Mucosa of descending colon (tissue), 3 donors: Measurements from ENCODE around the gene SCYL1. TPM values are rescaled to one million over a fixed set of nuclear protein-coding genes. Genes with fewer than 3 reads are reported as not detected.

Source experiments
- ATAC-seq: fragments of 200-7000 bp; cut with Tn5 transposase; one replicate; pipeline ENCODE4 v1.9.1; 2020; ENCODE audit warnings: mild to moderate bottlenecking, moderate library complexity
- DNase-seq, 3 donors: peaks; one replicate each; pipeline ENCODE4 v3.0.0-alpha.2; 2020
- H3K36me3 ChIP-seq: fragments of 200-600 bp; one replicate; pipeline ENCODE4 v1.8.0; 2021; ENCODE audit warnings: low read depth, mild to moderate bottlenecking
- H3K4me1 ChIP-seq: fragments of 200-600 bp; one replicate; pipeline ENCODE4 v1.8.0; 2021; ENCODE audit warnings: low read depth, mild to moderate bottlenecking
- H3K4me3 ChIP-seq: fragments of 200-600 bp; one replicate; pipeline ENCODE4 v1.8.0; 2021; ENCODE audit warnings: mild to moderate bottlenecking
- H3K9me3 ChIP-seq: fragments of 200-600 bp; one replicate; pipeline ENCODE4 v1.8.0; 2021; ENCODE audit warnings: mild to moderate bottlenecking
- intact Hi-C, 2 donors: fragments of 100-400 bp; cut with DNase I in 1 of 2; cut with micrococcal nuclease in 1 of 2; formaldehyde crosslinking; loops; one replicate each; pipeline versions ENCODE4 v1.11.0 to v1.11.1; 2022; cut with DNase I, micrococcal nuclease
- total RNA-seq, 3 donors: library from RNA; stranded (reverse); fragmentation: NEBNext Ultra II Directional in 2 of 3; extraction: Animal tissue kit (Norgen Biotek cat#: 25700) in 2 of 3; gene quantifications; one replicate each; pipeline versions ENCODE4 v1.2.1 to v1.2.4, GENCODE V29; 2021 to 2023
- TF ChIP-seq, protein P1 (sequence below): fragments of 200-600 bp; IDR thresholded peaks from one replicate; pipeline ENCODE4 v1.8.0; 2022; ENCODE audit warnings: antibody characterized with exemption, mild to moderate bottlenecking
- donor health status: DM: no; HTN: no; CAD: no; lungs with moderate emphysema.
- donor health status: DM: no; HTN: no; CAD: no.
- donor health status: DM: no; HTN: yes; CAD: no.

Gene SCYL1
- total RNA-seq, 3 donors from 2014 or later, result 60.1 to 77.4 (median 60.3) TPM

DNA sequence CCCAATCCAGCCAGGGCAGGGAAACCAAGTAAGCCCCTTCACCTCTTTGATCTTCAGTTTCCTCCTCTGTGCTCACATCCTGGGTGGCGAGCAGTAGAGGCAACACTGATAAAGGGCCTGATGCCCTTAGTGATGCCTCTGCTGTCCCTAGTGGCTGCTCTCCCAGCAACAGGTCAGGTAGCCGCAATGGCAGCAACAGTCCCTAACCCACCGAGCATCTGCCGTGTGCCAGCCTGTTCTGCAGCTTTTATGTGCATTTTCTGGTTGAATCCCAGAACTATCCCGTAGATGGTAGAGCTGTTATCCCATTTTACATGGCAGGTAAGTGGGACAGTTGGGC, 5.2 kb downstream of the SCYL1 start:
- TF ChIP-seq, protein P1, sequence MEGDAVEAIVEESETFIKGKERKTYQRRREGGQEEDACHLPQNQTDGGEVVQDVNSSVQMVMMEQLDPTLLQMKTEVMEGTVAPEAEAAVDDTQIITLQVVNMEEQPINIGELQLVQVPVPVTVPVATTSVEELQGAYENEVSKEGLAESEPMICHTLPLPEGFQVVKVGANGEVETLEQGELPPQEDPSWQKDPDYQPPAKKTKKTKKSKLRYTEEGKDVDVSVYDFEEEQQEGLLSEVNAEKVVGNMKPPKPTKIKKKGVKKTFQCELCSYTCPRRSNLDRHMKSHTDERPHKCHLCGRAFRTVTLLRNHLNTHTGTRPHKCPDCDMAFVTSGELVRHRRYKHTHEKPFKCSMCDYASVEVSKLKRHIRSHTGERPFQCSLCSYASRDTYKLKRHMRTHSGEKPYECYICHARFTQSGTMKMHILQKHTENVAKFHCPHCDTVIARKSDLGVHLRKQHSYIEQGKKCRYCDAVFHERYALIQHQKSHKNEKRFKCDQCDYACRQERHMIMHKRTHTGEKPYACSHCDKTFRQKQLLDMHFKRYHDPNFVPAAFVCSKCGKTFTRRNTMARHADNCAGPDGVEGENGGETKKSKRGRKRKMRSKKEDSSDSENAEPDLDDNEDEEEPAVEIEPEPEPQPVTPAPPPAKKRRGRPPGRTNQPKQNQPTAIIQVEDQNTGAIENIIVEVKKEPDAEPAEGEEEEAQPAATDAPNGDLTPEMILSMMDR, result no peak
- intact Hi-C loops, result loop anchor here in 1 of 2 donors (10.0 kb wide), 1 partner anchor 65 kb away; the partner anchor contains the start of gene KCNK7
- DNase-seq (no peak), ATAC-seq (peak; percentile 12)
- Histone ChIP-seq H3K36me3 (peaks cover 12% of the 10 kb centered on the region), H3K9me3 (no peaks in the 10 kb centered on the region), H3K4me3 (no peak overlapping the region), H3K4me1 (peaks cover 12% of the 10 kb centered on the region)

DNA sequence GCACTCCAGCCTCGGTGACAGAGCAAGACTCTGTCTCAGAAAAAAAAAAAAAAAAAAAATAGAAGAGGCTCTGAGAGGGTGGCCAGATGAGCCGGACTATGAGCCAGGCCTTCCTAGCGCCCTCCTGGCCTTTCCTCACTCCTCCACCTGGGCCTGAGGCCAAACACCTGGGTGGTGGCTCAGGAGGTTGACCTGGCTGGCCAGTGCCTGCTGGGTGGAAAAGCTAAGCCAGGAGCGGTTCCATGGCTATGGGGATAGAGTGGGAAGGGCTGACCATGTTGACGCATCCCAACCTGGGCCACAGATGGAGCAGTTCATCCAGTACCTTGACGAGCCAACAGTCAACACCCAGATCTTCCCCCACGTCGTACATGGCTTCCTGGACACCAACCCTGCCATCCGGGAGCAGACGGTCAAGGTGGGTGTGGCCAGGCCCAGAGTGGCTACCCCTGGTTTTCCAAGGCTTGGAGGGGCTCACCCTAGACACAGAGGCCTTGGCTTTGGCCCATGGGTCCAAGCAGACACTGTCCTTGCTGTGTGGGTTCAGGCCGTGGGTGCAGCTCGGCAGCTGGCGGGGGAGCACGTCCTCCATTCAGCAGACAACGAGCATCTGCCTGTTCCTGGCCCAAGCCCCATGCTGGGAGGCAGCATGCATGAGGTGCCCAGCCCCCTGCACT, 7.6 kb downstream of the SCYL1 start:
- TF ChIP-seq, protein P1, result no peak
- Histone ChIP-seq H3K9me3 (no peaks in the 10 kb centered on the region), H3K36me3 (peaks cover 12% of the 10 kb centered on the region), H3K4me3 (no peak overlapping the region), H3K4me1 (no peaks in the 10 kb centered on the region)
- intact Hi-C loops, result loop anchor here in 1 of 2 donors (10.0 kb wide), 1 partner anchor 62 kb away; the partner anchor contains the start of gene KCNK7
- no peak for ATAC-seq
- DNase-seq, result no peak

DNA sequence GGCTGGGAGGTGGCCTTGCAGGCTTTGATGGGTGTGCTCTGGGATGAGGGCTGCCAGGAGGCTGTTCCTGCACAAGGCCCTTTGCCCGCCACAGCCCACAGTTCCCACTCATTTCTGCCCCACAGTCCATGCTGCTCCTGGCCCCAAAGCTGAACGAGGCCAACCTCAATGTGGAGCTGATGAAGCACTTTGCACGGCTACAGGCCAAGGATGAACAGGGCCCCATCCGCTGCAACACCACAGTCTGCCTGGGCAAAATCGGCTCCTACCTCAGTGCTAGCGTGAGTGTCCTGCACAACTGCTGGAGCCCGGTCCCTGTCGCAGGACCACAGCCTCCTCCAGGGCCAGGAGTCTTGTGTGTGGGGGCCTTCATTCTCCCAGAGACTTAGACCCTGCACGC, 10.2 kb downstream of the SCYL1 start:
- no peak for ATAC-seq
- H3K36me3 ChIP-seq, result peaks cover 12% of the 10 kb centered on the region
- TF ChIP-seq, protein P1, result no peak
- H3K4me1 ChIP-seq, result peaks cover 8% of the 10 kb centered on the region
- H3K9me3 ChIP-seq, result no peaks in the 10 kb centered on the region
- no peak overlapping the region for H3K4me3 ChIP-seq
- no peak for DNase-seq
- intact Hi-C loops, result loop anchor here in 1 of 2 donors (10.0 kb wide), 1 partner anchor 60 kb away; the partner anchor contains the start of gene KCNK7

DNA sequence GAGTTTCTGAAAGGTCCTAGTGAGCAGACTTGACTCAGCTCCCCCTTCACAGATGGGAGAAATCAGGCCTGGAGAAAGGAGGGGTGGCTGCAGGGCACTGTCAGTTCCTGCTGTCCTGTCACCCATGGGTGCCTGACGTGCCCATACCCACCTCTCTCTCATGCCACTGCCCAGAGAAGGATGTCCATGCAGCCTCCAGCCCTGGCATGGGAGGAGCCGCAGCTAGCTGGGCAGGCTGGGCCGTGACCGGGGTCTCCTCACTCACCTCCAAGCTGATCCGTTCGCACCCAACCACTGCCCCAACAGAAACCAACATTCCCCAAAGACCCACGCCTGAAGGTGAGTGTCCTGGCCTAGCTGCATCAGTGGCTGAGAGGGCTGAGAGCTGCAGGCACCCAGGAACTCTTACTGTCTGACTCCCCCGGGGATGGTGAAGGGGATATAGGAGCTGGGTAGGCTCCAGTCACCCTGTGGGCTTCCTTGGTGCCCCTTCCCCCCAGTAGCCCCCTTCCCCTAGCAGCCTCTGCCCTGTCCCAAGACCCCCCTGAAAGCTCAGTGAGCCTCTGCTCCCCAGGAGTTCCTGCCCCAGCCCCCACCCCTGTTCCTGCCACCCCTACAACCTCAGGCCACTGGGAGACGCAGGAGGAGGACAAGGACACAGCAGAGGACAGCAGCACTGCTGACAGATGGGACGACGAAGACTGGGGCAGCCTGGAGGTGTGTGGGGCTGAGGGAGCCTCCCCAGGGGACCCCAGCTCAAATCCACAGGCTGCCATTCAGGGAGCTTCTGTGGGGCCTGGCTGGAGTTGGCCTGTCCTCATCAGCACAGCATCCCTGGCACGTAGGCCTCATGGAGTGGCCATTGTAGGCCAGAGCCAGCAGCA, 11.8 kb downstream of the SCYL1 start:
- Histone ChIP-seq H3K9me3 (no peaks in the 10 kb centered on the region), H3K4me1 (peaks cover 17% of the 10 kb centered on the region), H3K36me3 (peaks cover 4% of the 10 kb centered on the region), H3K4me3 (no peak overlapping the region)
- intact Hi-C loops, result loop anchor here in 1 of 2 donors (10.0 kb wide), 1 partner anchor 58 kb away; the partner anchor contains the start of gene KCNK7
- ATAC-seq, result no peak
- DNase-seq, result no peak
- TF ChIP-seq, protein P1, result no peak

DNA sequence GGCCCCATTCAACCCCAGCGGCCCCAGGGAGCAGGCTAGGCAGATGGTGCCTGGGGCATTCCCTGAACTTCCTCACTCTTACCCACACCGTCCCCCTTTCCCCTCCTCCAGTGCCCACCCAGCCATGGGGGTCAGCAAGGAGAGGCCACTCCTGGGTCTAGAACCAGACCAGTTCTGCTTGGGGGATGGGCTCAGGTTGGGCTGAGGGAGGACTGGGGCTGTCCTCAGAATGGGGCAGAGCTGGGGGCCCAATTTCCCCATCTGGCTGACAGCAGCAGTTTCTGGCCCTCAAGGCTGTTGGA, 12.4 kb downstream of the SCYL1 start:
- DNase-seq (no peak), ATAC-seq (no peak)
- peaks cover 4% of the 10 kb centered on the region for H3K36me3 ChIP-seq
- intact Hi-C loops, result loop anchor here in 1 of 2 donors (10.0 kb wide), 1 partner anchor 58 kb away; the partner anchor contains the start of gene KCNK7
- TF ChIP-seq, protein P1, result no peak
- H3K4me3 ChIP-seq, result no peak overlapping the region
- peaks cover 17% of the 10 kb centered on the region for H3K4me1 ChIP-seq
- H3K9me3 ChIP-seq, result no peaks in the 10 kb centered on the region
